Stimulated activated naive CD8-positive, alpha-beta T cell treated with anti-CD3 and anti-CD28 coated beads, Interleukin-15, Interleukin-2, amounts not matched to agents 100 U/mL and 50 U/mL, for 24 hours (primary cell): ENCODE results near the gene CLCN3.
"Not testable (repeated sequence)": the region's sequence is repeated elsewhere in the genome, so short reads cannot be mapped to it uniquely, and the experiment has no call there.

Source experiments
- ATAC-seq: fragments of 150-1000 bp; cut with Tn5 transposase; one replicate; pipeline ENCODE4 v1.10.0; 2021
- DNase-seq: peaks from one replicate; pipeline ENCODE4 v3.0.0; 2021

The CLCN3 gene

DNA sequence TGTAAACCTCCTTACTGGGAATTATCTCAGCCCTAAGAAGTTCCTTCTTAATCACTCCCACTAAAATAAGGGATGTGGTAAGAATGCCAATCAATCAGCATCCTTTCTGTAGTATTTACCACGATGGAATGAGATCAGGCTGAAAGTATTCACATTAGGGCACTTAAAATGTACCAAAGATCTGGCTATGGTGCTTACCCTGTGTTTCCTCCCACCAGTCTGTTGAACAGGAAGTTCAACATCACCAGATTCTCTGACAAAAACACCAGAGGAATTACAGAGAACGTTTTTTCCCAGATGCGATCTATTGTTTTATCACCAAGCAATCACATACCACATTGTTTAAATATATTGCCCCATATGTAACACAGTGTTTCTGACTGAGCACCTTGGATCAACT, 2.1 kb upstream of the CLCN3 start:
- ATAC-seq = no peak
- DNase-seq = no peak

DNA sequence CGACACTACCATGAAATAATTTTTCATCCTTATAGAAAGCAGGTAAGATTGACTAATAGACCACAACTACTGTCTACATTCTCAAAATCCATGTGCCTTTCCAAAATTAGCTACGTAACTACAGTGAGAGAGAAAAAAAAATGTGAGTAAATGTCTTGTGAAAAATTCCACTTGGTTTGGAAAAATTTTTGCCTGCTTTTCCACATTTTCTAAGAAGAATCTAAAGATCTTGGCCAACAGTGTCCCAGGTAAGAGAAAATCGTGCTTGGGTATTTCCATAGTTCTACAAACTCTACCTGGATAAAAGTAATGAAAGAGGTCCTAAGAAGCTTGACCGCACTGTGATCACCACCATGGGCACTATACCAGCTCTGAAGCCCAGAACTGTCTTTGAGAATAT, 1.4 kb upstream of the CLCN3 start:
- ATAC-seq (no peak), DNase-seq (no peak)

DNA sequence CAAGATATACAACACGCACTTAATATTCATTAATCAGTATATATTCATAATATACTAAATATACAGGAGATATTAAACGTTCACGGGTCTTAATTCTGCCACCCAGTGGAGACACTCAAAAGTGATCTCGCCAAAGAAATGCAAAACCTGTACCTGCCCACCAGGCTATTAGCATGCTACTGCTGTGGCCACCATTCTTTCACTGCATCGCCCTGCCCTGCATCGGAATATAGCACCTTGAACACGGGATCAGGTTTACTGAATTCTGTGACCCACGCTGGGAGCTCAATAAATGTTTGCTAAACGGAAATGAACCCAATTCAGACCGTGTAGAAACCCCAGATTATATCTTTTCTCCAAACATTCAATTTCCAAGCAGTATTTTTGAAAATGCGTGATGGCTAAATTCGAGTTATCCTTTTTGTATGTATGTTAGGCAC, 840 bp upstream of the CLCN3 start:
- peak; percentile 42 for DNase-seq

DNA sequence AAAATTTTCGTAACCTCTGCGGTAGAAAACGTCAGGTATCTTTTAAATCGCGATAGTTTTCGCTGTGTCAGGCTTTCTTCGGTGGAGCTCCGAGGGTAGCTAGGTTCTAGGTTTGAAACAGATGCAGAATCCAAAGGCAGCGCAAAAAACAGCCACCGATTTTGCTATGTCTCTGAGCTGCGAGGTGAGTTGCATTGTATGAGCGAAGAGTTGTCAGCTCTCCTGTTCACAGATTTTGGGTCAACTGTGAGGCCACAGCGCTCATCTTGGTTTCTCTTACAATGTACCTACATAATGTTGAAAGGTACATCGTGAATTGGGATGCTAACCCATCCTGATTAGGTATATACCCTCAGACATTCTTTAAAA, 486 bp downstream of the CLCN3 start:
- ATAC-seq = no peak

More for the DNA sequence above, 840 bp upstream of the CLCN3 start:
- peak; percentile 28 for ATAC-seq

DNA sequence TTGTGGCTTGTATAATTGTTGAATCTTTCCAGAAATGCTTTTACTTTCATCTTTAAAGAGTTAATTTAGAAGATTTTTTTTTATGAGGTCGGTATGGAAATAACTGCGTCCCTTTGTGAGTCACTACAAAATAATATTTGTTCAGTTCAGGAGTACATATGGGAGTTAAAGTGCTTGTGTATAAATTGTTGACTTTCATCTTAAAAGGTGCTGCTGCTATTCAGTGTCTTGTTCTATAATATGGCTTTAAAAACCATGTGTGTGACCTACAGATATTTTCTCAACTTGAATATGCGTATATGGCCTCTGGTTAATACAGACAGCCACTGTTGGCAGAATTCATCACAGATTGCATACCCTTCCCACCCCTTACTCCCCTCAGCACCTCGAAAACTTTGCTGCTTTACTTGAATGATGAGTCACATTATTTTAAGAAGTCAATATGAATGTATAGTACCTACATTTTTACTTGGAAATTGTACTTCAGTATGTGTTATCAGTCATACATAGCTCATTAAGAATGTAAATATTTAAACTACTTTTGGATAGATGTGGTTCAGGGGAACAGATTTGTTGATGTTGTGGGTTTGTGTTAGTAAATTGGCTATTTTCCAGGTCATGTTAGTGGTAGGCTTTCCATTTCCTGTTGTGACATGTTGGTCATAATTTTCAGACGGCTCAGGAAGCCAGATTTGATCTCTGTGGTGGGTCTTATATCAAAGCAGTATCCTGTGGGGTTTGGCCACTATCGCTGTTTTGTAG, 1.5 kb downstream of the CLCN3 start:
- ATAC-seq = peak; percentile 12
- peak; percentile 10 for DNase-seq

More for the DNA sequence above, 486 bp downstream of the CLCN3 start:
- DNase-seq = peak; percentile 30

DNA sequence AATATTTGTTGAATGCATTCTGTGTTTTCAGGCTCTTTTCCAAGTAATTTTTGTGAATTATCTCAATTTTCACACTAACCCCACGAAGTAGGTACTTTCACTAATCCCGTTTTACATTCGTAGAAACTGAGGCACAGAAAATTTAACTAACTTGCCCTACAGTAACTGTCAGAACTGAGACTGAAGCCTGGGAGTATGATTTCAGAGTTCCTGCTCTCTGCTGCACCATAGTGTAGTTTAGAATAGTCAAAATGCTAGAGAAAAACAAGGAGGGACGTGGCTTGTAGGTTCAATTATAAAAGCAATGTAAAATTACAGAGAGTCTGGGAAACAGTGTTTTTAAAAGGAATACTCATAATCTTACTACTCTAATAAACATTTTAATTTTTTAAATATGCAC, 2.2 kb downstream of the CLCN3 start:
- DNase-seq (no peak), ATAC-seq (no peak)

DNA sequence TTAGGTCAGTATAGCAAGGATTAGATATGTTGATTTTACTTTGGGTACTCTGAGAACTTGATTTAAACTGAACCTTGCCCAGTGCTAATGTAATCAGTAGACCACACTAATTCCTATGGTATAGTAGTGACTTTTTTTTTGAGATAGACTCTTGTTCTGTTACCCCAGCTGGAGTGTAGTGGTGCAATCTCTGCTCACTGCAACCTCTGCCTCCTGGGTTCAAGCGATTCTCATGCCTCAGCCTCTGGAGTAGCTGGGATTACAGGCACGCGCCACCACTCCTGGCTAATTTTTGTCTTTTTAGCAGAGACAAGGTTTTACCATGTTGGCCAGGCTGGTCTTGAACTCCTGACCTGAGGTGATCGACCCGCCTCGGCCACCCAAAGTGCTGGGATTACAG, 3.6 kb downstream of the CLCN3 start:
- ATAC-seq, DNase-seq: not testable (repeated sequence)

DNA sequence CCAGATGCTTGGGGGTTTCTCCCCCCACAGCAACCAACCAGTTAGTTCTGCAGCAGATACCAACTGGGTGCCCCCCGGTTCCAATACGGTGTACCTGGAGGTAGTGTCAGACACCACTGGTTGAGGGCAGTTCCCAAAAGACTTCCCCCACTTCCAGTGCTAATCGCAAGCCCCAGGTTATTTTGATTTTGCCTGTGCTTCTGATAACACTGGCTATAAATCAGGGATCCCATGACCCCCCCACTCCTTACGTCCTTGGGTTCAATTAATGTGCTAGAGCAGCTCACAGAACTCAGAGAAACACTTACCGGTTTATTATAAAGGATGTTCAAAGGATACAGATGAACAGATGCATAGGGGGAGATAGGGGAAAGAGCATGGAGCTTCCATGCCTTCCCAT, 5.5 kb downstream of the CLCN3 start:
- DNase-seq (no peak), ATAC-seq (no peak)

DNA sequence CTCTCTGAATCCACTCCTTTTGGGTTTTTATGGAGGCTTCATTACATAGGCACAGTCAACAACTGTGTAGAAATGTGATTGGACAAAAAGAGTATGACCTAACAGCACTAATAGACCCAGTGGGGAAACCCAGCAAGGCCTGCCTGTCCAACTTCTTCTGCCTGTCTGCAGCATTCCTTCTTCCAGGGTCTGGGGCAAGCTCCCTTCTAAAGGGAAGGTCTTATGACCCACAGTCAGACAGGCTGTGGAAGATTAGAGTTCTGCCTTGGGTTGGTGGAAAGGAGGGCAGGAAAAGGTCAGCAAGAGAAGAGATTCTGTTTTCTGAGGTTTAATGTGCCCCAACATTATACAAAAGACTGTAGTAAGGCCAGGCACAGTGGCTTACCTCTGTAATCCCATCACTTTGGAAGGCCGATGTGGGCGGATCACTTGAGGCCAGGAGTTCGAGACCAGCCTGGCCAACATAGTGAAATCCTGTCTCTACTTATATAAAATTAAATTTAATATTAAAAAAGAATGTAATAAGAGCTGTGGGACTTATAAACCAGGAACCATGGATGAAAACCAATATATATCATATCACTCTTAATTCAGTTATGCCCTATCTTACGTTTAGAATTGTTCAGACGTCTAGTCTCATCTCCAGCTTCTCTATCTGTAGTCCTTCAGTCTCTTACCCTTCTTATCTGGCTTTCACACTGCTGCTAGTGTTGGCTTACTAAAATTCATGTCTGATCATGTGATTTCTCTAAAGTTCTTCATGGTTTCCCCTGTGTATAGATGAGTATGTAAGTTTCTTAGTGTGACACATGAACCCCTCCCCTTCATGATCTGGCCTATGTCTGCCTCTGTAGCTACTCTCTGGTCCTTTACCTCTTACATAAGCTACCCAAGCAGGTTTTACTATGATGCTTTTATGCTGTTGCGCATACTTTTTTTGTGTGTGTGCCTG, 6.2 kb downstream of the CLCN3 start:
- ATAC-seq = peak; percentile 65
- DNase-seq = no peak

DNA sequence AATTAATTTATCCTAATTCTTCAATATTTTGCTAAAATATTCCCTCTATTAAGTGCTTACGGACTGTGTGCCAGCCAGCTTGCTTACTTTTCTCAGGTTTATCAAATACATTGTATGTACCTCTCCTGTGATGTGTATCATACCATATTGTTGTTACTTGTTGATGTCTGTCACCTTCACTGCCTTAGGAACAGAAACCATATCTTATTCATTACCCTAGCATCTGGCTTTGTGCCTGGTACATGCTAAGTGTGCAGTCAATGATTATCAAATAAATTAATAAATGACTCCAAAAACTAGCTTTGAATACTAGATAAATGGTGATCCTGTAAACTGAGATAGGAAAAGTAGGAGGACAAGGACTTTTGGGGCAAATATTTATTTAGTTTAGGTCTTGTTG, 6.9 kb downstream of the CLCN3 start:
- DNase-seq (no peak), ATAC-seq (no peak)

DNA sequence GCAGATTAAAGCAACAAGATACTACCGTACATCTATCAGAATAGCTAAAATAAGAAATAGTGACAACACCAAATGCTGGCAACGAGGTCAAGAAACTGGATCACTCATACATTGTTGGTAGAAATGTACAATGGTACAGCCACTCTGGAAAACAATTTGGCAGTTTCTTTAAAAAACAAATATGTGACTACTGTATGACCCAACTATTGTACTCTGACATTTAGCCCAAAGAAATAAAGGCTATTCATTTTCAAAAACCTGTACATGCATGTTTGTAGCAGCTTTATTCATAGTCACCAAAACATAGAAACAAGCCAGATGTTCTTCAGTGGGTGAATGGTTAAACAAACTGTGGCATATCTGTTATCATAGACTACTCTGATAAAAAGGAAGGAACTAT, 8.2 kb downstream of the CLCN3 start:
- no peak for ATAC-seq
- no peak for DNase-seq

DNA sequence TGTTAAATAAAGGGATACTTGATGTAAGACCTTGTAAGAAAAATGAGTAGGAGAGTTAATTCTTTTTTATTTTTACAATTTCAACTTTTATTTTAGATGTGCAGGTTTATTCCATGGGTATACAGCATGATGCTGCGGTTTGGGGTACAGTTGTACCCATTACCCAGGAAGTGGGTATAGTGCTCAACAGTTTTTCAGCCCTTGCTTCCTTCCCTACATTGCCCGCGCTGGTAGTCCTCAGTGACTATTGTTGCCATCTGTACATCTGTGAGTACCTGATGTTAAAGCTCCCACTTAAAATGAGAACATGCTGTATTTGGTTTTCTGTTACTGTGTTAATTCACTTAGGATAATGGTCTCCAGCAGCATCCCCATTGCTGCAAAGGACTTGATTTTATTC, 9.7 kb downstream of the CLCN3 start:
- DNase-seq = no peak
- ATAC-seq = no peak

DNA sequence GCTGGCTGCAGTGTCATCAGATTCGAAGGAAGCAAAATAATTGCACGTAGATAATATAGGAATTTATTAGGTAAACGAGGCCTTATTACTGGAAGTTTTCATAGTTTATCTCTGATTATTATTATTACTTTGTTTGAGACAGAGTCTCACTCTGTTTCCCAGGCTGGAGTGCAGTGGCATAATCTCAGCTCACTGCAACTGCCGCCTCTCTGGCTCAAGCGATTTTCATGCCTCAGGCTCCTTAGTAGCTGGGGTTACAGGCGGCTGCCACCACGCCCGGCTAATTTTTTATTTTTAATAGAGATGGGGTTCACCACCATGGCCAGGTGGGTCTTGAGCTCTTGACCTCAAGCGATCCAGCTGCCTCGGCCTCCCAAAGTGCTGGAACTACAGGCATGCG, 12.5 kb downstream of the CLCN3 start:
- DNase-seq (no peak), ATAC-seq (no peak)

DNA sequence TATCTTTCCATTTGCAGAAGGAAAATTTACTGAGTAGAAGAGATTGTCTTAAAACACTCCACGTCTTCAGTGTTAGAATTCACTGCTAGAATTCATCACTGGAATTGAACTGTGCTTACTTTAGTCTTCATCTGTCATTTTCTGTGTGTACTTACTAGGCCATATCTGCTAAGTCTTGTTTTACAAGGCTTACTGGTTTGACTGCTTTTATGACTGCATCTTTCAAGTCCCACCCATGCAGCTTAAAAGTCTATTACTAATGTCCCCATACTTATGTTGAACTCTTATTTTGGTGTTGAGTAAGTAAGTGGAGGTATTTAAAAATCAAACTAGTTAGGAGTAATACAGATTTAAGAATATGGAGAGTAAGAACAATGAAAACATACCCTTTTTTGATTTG, 14.6 kb downstream of the CLCN3 start:
- ATAC-seq = no peak
- DNase-seq = no peak

DNA sequence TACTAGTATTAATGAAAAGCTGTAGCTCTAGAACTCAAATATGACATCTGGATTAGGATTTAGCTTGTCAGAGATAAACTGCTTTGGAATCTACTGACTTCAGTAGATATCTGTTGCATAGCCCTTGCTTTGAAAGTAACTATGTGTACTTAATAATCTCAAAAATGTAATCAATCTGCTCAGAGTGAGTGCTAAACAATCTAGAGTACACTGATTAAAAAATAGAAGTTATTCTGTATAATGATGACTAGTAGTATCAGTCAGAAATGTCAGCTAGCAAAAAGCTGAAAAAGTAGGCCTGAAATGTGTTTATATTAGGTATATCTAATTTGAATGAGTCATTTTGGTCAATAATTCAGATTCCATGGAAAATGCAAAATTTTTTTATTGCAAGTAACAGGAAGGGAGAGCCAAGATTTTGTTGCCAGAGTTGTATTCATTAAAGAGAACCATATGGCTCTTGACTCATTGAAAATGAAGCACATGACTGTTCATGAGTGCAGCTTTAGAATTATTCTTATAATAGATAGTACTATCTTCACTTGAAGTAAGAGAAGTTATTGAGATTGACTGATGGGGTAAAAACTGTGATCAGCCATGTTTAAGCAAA, 20.0 kb downstream of the CLCN3 start:
- DNase-seq (no peak), ATAC-seq (no peak)

DNA sequence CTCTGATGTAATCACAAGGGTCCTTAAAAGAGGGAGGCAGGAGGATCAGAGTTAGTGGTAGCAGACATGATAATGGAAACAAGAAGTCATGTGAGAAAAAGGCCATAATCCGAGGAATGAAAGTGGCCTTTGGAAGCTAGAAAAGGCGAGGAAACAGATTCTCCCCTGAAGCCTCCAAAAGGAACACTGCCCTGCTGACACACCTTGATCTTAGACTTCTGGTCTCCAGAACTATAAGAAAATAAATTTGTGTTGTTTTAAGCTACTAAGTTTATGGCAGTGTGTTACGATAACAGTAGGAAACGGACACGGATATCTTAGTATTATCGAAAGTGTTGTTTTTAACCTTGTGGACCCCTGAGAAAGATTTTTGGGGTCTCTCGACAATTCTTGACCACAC, 24.4 kb downstream of the CLCN3 start:
- DNase-seq (no peak), ATAC-seq (no peak)

DNA sequence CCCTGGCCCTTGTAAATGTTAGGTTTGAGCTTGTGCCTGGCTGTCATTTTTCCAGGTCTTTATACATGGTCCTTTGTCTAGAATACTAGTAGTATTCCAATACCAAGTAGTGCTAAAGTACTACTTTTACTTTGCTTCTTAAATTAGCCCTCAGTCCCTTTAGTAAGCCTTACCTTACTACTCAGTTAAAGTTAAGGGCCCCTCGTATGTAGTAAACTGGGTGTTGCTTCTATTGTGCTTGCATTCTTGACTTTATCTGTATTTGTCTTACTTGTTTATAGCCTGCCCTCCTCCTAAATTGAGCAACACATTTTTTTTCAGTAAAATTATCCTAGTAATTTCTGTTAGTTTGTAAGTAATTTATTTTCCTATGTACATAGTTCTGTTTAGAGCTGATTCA, 25.2 kb downstream of the CLCN3 start:
- DNase-seq = no peak
- ATAC-seq = no peak

DNA sequence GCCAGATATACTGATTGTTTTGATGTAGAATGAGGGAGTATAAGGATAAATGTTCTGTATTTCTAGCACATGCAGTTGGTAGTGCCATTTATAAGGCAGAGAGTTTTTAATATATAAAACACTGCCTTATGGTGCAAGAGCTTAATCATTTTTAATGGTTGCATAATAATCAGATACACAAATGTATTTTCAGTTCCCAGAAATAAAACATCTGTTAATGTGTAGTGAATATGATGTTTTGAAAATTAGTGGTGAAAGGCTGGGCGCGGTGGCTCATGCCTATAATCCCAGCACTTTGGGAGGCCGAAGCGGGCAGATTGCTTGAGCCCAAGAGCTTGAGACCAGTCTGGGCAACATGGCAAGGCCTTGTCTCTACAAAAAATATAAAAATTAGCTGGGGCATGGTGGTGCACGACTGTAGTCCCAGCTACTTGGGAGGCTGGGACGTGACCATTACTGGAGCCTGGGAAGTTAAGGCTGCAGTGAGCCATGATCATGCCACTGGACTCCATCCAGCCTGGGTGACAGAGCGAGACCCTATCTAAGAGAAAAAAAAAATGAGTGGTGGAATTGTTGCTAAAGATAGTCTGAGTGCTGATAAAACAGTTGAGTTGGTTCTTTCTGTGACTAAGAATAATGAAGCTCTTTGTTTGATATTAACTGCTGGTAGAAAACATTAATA, 29.3 kb downstream of the CLCN3 start:
- ATAC-seq (no peak), DNase-seq (no peak)

DNA sequence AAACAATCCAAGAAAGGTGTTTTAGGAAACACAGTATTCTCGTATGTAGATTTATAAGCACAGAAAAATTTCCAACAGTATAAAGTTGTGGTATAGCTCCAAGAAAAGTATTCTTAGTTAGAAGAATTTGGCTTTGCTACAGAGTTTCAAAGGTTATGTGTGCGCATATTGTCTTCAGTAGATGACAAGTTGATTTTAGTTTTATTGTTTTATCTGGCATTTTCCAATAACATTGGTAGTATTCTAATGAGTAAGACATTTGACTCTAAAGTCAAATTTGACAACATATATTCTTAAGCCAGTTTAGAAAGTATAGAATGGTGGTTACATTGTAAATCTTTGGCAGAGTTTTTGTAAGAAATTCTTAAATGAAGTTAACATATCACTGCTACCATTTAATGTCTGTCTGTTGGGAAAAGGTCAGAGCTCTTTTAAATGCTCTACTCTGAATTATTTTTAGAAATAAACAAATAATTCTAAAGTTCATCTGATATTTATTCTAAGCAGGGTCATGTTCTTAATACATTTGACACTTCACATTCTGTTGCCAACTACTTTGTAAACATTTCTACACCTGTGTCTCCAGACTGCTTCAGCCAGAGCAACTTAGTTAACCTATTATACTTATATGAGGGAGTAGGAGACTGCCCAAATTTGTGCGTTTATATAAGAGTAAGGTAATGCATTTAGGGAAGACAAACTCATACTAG, 30.0 kb downstream of the CLCN3 start:
- DNase-seq (no peak), ATAC-seq (no peak)

DNA sequence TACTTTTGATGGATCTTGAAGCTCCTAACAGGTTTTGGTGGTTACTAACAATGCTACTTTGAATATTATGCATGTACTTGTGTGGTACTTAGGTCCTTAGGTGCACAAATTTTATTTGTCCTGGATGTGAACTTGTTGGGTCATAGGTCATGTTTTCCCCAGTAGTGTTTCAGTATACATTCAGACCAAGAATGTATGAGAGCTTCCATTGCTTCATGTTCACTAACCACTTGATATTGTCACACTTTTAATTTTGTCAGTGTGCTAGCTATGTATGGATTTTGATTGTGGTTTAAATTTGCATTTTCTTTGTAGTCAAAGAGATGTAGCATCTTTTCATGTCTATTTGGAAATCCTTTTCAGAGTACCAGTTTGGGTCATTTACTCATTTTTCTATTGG, 32.2 kb downstream of the CLCN3 start:
- ATAC-seq (no peak), DNase-seq (no peak)

DNA sequence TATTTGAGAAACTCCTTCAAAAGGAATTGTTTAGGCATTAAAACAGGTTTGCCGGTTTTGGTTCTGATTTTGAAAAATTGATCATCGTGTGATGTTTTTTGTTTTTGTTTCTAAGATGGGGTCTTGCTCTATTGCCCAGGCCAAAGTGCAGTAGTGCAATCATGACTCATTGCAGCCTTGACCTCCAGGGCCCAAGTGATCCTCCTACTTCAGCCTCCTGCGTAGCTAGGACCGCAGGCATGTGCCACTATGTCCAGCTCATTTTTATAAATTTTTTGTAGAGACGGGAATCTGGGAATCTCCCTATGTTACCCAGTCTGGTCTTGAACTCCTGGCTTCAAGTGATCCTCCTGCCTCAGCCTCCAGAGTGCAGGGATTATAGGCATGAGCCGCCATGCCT, 35.0 kb downstream of the CLCN3 start:
- ATAC-seq (no peak), DNase-seq (no peak)
